Measurements from ENCODE around the gene TMEM234.

Gene TMEM234

DNA sequence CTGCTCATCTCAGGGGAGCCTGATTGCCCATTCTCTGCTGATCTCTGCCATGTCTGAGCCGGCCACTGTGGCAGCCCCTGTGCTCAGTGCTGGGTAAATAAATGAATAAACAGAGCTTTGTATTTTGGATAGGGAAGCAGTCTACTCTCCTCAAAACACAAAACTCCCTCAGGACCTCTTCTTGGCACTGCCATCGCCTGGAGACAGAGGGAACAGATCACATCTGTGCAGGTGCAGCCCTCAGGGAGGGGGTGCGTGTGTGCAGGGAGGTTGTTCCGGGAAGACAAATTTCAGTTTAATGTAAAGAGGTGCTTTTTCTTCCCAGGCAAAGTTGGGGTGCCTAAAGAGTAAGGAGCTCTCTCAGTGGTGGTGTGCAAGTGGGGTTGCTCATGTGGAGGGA is 17.2 kb upstream of the TMEM234 start:
- no peak for DNase-seq

- no peak for DNase-seq
Observed at GRCh38 chr1:32234792-32235191, 12.6 kb upstream of the TMEM234 start.

DNA sequence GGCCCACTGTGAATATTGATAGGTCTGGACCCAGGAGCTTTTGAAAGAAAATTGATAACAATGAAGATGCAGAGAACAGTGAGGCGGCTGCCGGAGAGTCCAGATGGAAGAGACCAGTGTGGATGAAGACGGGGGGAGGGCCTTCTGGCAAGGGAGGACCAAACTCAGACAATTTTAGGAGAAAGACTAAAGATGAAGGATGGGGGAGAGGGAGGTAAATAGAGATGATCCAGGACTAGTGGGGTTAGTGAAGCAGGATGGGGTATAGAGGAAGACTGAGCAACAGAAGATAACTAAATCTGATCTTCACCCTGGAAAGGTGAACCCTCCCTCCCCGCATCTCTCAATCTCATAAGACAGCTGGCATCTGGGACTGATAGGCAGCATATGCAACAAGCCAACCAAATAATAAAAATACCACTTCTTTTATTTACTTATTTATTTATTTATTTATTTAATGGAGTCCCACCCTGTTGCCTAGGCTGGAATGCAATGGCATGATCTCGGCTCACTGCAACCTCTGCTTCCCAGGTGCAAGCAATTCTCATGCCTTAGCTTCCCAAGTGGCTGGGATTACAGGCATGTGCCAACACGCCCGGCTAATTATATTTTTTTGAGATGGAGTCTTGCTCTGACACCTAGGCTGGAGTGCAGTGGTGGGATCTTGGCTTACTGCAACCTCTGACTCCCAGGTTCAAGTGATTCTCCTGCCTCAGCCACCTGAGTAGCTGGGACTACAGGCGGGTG is 10.6 kb upstream of the TMEM234 start:
- DNase-seq: no peak

DNA sequence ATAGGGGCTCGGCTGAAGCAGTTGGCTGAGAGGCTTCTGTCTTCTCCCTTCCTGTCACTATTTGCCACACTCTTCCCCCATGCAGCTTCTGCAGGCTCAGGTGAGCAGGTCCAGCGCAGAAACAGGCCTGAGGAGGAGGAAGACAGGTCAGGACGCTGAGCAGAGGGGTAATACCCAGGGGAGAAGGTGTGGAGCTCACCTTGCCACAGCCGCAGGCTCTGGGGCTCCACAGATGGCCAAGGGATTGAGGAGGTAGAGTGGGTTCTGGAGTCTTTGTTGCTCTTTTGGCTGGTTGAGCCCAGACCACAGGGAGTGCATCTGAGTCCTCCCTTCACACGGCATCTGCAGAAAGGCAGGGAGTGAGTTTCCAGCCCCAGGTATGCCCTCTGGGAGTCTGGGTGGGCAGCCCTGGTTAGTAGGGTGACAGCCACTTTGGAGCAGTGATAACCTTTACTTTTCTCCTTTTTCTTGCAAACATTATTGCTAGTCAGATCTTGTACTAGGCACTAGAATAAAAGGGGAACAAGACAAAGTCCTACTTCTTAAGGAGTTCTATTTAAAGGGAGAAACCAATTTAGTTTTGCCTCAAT is 9.8 kb upstream of the TMEM234 start:
- no peak for DNase-seq

GRCh38 chr1:32228771-32229170 is 6.6 kb upstream of the TMEM234 start:
- DNase-seq: no peak

- DNase-seq: no peak
Observed at GRCh38 chr1:32224285-32224684, 2.1 kb upstream of the TMEM234 start.

GRCh38 chr1:32223683-32224082 is 1.5 kb upstream of the TMEM234 start:
- DNase-seq: no peak

- no peak for DNase-seq
Observed at GRCh38 chr1:32221581-32221979, 573 bp downstream of the TMEM234 start.

GRCh38 chr1:32220746-32221580 is 1.2 kb downstream of the TMEM234 start:
- no peak for DNase-seq

GRCh38 chr1:32219022-32219421 is 3.1 kb downstream of the TMEM234 start:
- DNase-seq: no peak

DNA sequence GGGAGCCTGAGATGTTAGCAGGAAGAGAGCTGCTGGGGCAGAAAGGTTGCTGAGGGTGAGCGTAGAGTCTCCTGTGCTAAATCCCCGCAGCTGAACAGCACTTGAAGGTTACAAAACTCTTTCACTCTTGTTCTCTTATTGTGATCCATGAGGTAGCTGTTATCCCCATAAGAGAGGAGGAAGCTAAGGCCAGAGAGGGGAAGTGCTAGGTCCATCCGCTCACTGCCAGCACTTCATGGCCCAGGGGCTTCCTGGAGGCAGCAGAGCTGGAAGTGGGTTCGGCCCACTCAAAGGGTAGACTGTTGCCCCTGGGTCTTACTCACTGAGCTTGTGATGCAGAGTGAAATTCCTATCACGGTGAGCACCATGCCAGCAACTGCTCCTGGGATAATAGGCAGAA is 5.6 kb downstream of the TMEM234 start:
- no peak for DNase-seq

DNA sequence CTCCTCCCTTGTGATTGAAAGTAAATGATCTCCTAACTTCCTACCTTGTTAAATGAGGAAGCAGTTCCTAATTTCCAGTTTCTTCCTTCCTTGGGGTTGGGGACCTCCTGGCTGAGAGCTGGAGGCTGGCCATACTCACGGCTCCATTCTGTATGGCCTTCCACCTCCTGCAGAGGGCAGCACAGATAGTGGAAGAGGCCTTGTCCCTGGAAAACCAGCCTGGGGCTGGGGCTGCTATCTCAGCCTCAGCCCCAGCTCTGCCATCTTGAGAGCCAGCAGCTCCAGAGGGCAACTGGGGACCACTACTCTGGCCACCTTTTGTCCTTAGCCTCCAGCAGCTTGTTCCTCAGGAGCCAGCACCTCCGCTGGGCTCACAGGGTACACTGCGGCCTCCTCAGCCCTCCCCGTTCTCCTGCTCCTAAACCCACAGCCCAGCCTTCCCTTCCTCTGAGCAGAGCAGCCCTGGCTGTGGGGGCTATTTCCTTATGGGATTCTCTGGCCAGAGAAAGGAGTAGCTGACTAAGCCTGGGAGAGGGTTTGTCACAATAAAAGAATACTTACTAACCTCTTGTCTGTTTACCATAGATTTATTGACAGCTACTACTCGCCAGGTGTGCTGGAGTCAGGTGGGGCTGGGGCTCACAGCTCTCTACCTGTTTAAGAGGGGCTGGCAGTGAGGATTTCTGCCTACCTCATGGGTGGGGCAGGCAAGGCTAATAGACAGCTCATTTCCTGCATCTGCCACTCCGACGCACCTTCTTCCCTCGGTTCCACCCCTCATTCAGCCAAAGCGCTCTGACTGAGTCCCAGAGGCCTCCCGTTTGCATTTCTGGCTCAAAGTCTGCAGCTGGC is 6.3 kb downstream of the TMEM234 start:
- DNase-seq: peak; percentile 78

- peak; percentile 92 for DNase-seq
Observed at GRCh38 chr1:32208891-32209328, 13.2 kb downstream of the TMEM234 start, which contains the start of gene DCDC2B. Gene DCDC2B, plus strand, starts transcription at chr1:32209089. Its CDS starts 5 bp downstream, at chr1:32209094.

- DNase-seq: no peak
Observed at GRCh38 chr1:32208469-32208868, 13.7 kb downstream of the TMEM234 start.

DNA sequence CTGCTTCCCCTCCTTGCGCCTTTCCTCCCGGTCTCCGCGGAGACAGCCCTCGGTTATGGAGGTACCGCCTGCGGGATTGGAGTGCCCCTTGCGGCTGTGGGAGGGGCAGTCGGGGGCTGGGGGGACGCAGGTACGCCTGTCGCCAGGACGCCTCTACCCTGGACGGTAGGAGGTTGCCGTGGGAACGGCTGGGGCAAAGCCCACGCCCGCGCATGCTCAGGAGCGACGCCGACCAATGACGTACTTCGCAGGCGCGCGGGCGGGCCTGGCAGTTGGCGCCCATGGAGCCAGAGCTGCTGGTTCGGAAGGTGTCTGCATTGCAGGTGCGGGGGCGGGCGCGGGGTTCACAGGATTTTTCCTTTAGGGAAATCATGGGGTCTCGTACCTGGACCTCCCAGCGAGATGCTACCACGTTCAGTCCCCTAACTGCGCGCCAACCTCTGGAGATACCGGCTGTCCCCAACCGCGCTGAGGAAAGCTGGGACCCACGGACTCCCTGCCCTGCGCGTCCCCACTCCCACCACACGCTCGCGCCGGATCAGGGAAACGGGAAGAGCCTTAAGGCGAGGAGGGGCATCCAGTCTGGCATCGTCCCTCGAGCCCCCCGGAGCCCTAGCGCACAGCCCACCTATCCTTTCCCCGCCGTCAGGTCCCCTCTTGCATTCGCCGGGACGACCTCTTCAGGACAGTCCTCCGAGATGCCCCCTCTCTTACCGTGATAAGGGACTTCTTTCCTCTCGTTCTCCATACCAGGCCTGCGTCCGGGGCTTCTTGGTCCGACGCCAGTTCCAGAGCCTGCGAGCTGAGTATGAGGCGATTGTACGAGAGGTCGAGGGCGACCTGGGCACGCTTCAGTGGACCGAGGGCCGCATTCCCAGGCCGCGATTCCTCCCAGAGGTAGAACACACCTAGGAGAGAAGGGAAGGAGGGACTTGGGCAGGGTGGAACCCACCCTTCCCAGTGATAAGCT is 16.5 kb downstream of the TMEM234 start, which contains the start of gene IQCC:
Gene IQCC (plus strand): TSS at position 271 of the 970 bp plus-strand sequence. CDS start 11 bp downstream, at position 282.
- DNase-seq: peak; percentile 86

GRCh38 chr1:32204943-32205361 is 17.2 kb downstream of the TMEM234 start:
- DNase-seq: no peak

- peak; percentile 87 for DNase-seq
Observed at GRCh38 chr1:32201011-32201855, 20.9 kb downstream of the TMEM234 start.

DNA sequence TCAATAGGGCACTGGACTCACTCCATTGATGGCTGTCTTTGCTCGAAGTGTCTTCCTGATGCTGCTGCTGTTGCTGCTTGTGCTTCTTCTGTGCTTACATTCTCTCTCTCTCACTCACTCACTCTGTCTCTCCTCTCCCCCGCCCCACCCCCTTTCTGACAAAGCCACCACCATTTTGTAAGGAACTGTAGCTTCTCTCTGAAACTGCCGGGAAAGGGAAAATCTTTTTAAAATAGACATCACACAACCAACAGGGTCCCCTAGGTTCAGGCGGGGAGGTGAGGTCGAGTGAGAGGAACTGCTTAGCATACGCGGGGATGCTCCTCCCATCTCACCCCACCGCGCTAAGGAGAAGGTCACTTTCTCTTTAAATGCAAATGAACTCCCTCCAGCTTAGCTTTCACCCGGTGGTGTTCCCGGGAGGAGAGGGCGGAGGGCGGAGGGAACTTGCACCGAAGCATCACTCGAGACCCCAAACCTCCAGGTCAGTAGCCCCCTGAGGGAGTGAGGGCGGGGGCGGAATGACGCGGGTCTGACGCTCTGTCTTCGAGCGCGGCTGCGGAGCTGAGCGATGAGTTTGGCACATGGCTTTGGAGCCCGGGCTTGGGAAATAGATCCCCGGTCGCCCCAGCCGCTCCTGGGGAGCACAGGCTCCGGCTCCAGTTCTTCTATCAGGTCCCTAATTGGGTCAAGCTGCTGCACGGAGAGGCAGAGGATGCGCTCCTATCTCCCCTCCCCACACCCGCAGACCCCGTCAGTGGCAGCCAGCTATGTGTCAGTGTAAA is 21.7 kb downstream of the TMEM234 start, which contains the start of gene CCDC28B:
Gene CCDC28B (plus strand): TSS at position 370 of the 785 bp plus-strand sequence. CDS start 1,341 bp downstream, outside the sequence.
- peak; percentile 52 for DNase-seq

GRCh38 chr1:32199717-32200072 is 22.5 kb downstream of the TMEM234 start:
- DNase-seq: no peak
